HG03196 (cell line): ENCODE measurements around the gene LTC4S.
"Not testable (repeated sequence)": the region's sequence is repeated elsewhere in the genome, so short reads cannot be mapped to it uniquely, and the experiment has no call there.

ENCODE experiments used
- ATAC-seq: cut with Tn5 transposase; IDR thresholded peaks from one replicate; pipeline ENCODE4 v1.9.1; 2021; ENCODE audit not compliant: unreplicated experiment

The LTC4S gene

DNA sequence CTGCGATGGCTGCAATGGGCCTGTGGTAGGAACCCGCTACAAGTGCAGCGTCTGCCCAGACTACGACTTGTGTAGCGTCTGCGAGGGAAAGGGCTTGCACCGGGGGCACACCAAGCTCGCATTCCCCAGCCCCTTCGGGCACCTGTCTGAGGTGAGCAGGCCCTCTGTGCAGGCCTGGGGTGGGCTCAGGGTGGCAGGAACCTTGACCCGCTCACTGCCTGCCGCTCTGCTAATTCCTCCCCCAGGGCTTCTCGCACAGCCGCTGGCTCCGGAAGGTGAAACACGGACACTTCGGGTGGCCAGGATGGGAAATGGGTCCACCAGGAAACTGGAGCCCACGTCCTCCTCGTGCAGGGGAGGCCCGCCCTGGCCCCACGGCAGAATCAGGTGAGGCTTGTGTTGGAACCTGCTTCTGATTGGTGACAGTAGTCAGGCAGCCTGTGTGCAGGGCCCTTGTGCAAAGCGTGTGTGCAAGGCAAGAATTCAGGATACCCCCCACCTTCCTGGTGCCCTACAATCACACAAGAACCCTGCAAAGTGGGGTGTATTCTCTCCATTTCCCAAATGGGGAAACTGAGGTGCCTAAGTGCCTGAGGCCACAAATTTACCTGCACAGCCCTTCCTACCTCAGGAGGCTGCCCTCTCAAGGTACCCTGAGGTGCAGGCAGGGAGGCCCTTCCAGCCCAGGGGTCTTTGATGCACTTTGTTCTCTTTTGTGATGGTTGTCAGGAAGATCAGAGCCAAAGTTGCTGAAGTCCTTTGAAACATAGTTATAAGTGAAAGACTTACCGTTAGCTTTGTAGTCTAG lies 30.4 kb downstream of the LTC4S start:
- no peak for ATAC-seq

- no peak for ATAC-seq
Measured at GRCh38 chr5:179824745-179825112, 30.9 kb downstream of the LTC4S start.

- no peak for ATAC-seq
Measured at GRCh38 chr5:179825655-179826182, 31.9 kb downstream of the LTC4S start.

DNA sequence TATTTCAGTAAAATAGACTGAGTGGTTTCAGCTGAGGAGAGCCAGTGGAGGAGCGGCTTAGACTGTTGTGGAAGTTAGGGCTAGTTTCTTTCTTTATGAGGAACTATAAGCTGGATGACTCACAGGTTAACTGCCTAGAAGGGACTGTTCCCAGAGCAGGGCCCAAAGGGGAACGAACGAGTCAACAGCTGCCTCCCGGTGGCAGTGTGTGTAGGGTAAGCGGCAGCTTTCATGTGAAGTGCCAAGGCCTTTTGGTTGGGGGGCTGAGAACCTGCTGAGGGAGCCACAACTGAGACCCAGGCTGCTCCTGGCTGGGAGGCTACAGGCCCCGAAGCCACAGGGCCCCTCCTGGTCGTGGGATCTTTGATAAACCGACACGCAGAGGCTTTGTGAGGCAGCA lies 33.9 kb downstream of the LTC4S start:
- no peak for ATAC-seq

DNA sequence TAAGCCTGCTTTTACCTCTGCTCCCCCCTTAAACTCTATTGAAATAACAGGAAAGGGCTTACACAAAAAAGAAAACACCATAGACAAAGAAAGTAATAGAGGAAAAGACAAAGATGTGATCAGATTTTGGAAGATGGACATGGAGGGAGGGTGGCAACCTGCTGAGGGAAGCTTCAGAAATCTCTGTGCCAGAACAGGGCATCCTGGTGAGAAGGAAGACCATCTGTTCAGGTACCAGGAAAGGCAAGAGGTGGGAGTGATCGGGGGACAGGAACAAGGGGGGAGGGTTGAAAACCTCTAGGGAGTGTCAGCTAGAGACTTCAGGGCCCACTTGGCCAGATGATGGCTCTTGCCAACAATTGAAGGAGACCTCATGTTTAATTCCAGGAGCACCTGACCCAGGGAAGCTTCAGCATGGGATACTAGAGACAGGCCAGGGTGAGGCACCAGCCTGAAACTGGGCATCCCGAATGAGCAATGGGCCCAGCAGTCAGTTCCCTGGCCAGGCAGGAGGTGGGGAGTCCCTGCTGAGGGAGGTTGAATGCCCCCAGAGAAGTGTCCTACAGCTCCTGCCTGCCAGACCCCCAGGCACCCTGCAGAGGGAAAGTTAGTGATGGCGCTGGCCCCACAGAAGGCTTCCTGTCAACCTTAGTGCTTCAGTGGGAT lies 35.1 kb downstream of the LTC4S start:
- no peak for ATAC-seq

- ATAC-seq, result no peak
Measured at GRCh38 chr5:179829732-179830435, 36.1 kb downstream of the LTC4S start.

DNA sequence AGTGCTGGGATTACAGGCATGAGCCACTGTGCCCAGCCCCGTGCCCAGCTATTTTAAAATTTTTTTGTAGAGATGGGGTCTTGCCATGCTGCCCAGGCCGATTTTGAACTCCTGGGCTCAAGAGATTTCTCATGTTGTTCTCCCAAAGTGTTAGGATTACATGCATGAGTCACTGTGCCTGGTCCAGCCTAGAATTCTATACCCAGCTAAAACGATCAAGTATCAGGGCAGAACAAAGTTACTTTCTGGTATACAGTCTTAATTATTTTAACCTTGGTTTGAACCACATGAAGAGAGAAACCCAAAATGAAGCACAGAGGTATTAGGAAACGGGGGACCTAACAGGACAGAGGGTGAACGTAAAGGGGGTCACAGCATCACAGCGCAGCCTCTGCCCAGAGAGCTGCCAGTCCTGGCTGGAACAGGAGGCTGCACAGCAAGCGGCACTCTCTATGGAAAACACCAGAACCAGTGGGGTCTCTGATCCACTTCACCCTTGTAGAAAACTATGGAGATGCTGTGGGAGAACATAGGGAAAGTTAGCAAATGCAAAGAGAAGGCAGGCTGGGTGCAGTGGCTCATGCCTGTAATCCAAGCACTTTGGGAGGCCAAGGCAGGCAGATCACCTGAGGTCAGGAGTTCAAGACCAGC lies 37.2 kb downstream of the LTC4S start:
- ATAC-seq, result no peak

- no peak for ATAC-seq
Measured at GRCh38 chr5:179832039-179832745, 38.4 kb downstream of the LTC4S start.

- no peak for ATAC-seq
Measured at GRCh38 chr5:179833056-179833708, 39.4 kb downstream of the LTC4S start.

- ATAC-seq, result no peak
Measured at GRCh38 chr5:179833709-179834070, 39.9 kb downstream of the LTC4S start.

DNA sequence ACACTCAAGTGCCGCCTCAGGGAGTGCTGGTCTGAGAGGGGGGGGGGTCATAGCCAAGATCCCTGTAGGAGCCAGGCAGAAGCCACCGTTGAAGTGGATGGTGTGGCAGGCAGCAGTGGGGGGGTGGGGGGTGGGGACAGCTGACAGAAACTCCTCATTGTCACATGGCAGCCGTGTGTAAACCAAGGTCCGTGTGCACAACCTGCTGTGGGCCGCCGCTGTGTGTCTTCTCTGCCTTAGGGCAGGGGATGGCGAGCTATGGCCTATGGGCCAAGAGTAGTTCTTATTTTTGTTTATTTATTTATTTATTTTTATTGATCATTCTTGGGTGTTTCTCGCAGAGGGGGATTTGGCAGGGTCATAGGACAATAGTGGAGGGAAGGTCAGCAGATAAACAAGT lies 40.3 kb downstream of the LTC4S start:
- no peak for ATAC-seq

- ATAC-seq, result not testable (repeated sequence)
Measured at GRCh38 chr5:179834871-179835270, 41.1 kb downstream of the LTC4S start.

DNA sequence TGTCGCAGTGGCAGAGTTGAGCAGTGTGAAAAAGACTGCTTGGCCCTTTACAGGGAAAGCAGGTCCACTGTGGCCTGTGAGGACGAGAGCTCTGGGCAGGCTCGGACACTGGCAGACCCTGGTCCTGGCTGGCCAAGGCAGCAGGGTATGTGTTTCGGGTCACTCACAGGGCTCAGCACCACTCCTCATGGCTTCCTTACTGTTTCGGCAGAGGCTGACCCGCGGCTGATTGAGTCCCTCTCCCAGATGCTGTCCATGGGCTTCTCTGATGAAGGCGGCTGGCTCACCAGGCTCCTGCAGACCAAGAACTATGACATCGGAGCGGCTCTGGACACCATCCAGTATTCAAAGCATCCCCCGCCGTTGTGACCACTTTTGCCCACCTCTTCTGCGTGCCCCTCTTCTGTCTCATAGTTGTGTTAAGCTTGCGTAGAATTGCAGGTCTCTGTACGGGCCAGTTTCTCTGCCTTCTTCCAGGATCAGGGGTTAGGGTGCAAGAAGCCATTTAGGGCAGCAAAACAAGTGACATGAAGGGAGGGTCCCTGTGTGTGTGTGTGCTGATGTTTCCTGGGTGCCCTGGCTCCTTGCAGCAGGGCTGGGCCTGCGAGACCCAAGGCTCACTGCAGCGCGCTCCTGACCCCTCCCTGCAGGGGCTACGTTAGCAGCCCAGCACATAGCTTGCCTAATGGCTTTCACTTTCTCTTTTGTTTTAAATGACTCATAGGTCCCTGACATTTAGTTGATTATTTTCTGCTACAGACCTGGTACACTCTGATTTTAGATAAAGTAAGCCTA lies 42.6 kb downstream of the LTC4S start:
- no peak for ATAC-seq

GRCh38 chr5:179837076-179838011 lies 43.6 kb downstream of the LTC4S start:
- no peak for ATAC-seq

- ATAC-seq, result no peak
Measured at GRCh38 chr5:179839328-179840256, 45.8 kb downstream of the LTC4S start.

- ATAC-seq, result no peak
Measured at GRCh38 chr5:179840321-179840720, 46.5 kb downstream of the LTC4S start.

- ATAC-seq, result no peak
Measured at GRCh38 chr5:179840766-179841165, 47.0 kb downstream of the LTC4S start.
